Fibroblast of the conjunctiva (primary cell): ENCODE data around the gene PEDS1.
"Not testable (repeated sequence)": the region's sequence is repeated elsewhere in the genome, so short reads cannot be mapped to it uniquely, and the experiment has no call there.

Experiments used
- DNase-seq: peaks from one replicate; pipeline ENCODE4 v3.0.0-alpha.2; 2010; ENCODE audit warnings: low read depth

PEDS1 gene

GRCh38 chr20:50112512-50113419 is 40.8 kb downstream of the PEDS1 start, which contains the start of gene UBE2V1:
TSS of gene UBE2V1 (minus strand) at chr20:50113150. CDS start at chr20:50113128, 22 bp downstream.
- DNase-seq: peak; percentile 75

- DNase-seq: no peak
These were observed 41.6 kb downstream of the PEDS1 start for GRCh38 chr20:50111829-50112495.

- DNase-seq: no peak
These were observed 42.2 kb downstream of the PEDS1 start for GRCh38 chr20:50111120-50111828.

GRCh38 chr20:50110141-50111047 is 43.1 kb downstream of the PEDS1 start:
- DNase-seq: no peak

- no peak for DNase-seq
These were observed 44.8 kb downstream of the PEDS1 start for GRCh38 chr20:50108556-50109235.

GRCh38 chr20:50107796-50108331 is 45.7 kb downstream of the PEDS1 start:
- DNase-seq: no peak

- DNase-seq: no peak
These were observed 46.4 kb downstream of the PEDS1 start for GRCh38 chr20:50107086-50107660.

- not testable (repeated sequence) for DNase-seq
These were observed 46.9 kb downstream of the PEDS1 start for GRCh38 chr20:50106669-50107068.
